ENCODE data around the gene CD22.

CD22 gene

DNA sequence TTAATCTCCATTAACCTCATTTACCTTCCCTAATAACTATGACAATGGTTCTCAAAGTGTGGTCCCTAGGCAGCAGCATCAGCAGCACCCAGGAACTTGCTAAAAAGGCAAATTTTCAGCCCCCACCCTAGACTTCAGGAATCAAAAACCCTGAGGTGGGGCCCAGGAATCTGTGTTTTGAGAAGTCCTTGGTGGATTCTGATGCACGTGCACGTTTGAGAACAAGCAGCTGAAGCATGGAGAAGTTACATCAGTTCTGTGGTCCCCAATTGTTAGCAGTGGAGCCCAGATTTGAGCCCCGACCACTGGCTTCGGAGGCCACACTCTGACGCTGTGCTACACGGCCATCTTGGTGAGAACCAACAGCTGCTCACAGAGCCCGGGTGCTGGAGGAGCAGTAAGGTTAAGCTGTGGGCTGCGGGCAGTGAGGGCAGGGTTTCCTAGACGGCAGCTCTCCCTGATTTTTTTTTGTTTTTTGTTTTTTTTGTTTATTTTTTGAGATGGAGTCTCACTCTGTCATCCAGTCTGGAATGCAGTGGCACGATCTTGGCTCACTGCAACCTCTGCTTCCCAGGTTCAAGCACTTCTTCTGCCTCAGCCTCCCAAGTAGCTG, 14.0 kb upstream of the CD22 start:
- TF ChIP-seq, protein P1, sequence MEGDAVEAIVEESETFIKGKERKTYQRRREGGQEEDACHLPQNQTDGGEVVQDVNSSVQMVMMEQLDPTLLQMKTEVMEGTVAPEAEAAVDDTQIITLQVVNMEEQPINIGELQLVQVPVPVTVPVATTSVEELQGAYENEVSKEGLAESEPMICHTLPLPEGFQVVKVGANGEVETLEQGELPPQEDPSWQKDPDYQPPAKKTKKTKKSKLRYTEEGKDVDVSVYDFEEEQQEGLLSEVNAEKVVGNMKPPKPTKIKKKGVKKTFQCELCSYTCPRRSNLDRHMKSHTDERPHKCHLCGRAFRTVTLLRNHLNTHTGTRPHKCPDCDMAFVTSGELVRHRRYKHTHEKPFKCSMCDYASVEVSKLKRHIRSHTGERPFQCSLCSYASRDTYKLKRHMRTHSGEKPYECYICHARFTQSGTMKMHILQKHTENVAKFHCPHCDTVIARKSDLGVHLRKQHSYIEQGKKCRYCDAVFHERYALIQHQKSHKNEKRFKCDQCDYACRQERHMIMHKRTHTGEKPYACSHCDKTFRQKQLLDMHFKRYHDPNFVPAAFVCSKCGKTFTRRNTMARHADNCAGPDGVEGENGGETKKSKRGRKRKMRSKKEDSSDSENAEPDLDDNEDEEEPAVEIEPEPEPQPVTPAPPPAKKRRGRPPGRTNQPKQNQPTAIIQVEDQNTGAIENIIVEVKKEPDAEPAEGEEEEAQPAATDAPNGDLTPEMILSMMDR (conservative IDR thresholded peaks at IDR 0.05; ENCODE audit: low read length) = no peak
- no peak overlapping the region for H3K4me3 ChIP-seq (ENCODE audit: low read length)
- no peak for DNase-seq (ENCODE audit: low read depth)

DNA sequence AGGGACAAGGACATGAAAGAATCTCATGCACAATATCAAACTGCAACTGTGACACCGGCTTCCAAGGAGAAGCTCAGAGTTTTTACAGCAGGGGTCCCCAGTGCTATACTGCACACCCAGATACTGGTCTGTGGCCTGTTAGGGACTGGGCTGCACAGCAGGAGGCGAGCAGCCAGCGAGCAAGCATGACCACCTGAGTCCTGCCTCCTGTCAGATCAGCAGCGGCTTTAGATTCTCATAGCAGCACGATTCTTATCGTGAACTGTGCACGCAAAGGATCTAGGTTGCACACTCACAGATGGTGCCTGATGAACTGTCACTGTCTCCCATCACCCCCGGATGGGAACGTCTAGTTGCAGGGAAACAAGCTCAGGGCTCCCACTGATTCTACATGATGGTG, 13.1 kb upstream of the CD22 start:
- no peak for DNase-seq (ENCODE audit: low read depth)
- no peak overlapping the region for H3K4me3 ChIP-seq (ENCODE audit: low read length)
- TF ChIP-seq, protein P1 (conservative IDR thresholded peaks at IDR 0.05; ENCODE audit: low read length) = no peak

DNA sequence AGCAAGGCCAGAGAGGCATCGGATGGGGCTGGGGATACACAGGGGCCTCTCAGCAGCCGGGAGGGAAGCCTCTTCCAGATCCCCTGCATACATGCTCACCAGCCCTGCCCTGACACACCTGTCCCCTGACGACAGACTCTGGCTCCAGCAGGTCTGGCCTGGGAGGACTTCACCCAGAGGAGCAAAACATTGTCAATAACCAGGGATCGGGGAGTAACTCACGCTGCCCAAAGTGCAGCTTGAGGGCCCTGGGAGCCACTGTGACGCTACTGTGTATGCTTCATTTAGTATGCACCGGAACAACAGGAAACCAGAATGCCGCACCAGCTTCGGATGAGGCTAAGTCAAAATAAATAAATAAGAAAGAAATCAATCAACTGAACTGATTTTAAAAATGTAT, 12.4 kb upstream of the CD22 start:
- DNase-seq (ENCODE audit: low read depth) = no peak
- no peak overlapping the region for H3K4me3 ChIP-seq (ENCODE audit: low read length)
- TF ChIP-seq, protein P1 (conservative IDR thresholded peaks at IDR 0.05; ENCODE audit: low read length) = no peak

DNA sequence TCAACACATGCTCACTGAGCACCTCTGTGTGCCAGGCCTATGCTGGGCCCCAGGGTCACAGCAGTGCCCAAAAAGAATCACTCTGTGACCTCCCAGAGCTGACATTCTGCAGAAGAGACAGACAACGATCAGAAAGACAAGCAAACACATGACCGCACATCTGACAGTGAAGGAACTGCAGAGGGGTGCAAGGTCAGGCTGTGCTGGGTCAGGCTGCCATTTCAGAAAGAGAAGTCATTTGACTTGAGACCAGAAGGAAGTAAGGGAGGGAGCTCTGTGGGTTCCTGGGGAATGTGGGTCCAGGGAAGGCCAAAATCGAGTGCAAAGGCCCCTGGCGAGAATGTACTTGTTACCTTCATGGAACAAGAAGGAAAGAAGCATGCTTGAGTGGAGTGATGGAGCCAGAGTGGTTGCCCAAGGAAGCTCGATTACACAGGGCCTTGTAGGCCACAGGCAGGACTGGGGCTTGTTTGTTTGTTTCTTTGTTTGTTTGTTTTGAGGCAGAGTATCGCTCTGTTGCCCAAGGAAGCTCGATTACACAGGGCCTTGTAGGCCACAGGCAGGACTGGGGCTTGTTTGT, 11.4 kb upstream of the CD22 start:
- H3K4me3 ChIP-seq (ENCODE audit: low read length) = no peak overlapping the region
- TF ChIP-seq, protein P1 (conservative IDR thresholded peaks at IDR 0.05; ENCODE audit: low read length) = no peak
- DNase-seq (ENCODE audit: low read depth) = no peak

DNA sequence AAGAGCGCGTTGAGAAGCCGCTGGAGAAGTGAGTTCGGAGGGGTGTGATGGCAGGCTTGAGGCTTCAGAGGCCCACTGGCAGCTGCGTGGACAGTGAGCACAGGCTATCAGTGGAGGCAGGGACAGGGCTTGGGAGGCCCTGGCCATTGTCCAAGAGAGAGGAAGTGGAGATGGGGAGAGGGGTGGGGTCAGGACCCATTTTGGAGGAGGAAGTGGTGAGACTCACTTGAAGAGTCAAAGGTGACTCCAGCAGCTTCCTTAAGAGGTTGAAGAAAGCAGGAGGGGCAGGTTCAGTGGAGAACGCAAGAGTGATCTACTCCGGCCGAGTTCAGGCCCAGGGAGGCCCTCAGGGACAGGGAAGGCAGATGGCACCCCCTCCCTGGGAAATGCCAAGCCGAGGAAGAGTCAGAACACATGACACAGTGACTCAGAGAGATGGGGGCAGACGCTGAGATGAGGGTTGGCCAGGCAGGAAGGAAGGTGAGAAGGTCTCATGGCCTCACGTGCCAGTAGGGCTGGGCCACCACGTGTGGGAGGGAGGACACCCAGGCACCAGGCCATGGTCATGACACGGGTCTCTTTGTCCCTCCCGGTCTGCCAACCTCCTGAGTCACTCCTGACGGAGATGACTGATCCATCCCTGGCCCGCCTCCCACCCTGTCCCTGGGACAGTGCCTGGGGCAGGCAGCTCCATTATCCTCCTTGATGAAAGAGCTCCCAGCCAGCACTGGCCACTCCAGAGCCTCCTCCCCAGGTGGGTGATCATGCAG, 10.1 kb upstream of the CD22 start:
- no peak overlapping the region for H3K4me3 ChIP-seq (ENCODE audit: low read length)
- DNase-seq (ENCODE audit: low read depth) = peak; percentile 73
- TF ChIP-seq, protein P1 (conservative IDR thresholded peaks at IDR 0.05; ENCODE audit: low read length) = no peak

DNA sequence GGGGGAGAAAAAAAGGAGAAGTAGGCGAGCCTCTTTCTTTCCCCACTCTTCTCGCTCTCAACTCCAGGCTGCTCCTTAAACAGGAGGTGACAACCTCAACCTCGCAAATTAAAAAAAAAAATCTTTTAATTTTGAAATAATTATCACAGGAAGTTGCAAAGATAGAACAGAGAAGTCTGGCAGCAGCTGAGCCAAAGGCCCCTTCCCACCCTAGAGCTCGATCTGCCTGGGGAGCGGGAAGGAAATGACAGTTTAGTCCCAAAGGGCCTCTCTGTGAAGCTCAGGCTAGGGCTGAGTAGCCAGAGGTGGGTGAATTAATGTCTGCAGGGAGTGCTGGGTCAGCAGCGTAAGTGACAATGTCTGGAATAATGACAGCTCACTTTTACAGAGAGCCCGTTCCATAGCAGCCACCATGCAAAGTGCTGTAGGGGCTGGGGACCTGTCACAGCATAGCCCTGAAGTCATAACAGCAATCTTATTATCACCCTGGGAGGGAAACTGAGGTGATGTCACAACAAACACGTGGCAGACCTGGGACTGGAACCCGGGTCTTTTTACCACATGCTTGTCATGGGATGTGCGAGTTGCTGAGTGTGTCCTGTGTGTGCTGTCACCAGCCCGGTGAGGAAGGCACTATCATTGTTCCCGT, 8.8 kb upstream of the CD22 start:
- H3K4me3 ChIP-seq (ENCODE audit: low read length) = no peak overlapping the region
- no peak for DNase-seq (ENCODE audit: low read depth)
- TF ChIP-seq, protein P1 (conservative IDR thresholded peaks at IDR 0.05; ENCODE audit: low read length) = no peak
